Measurements from ENCODE around the gene FSD1. TPM values are rescaled to one million over a fixed set of nuclear protein-coding genes. Genes with fewer than 3 reads are reported as not detected.

The FSD1 gene
- 48.3 and 104 TPM in 2 replicates for total RNA-seq (ENCODE audit: low replicate concordance)

DNA sequence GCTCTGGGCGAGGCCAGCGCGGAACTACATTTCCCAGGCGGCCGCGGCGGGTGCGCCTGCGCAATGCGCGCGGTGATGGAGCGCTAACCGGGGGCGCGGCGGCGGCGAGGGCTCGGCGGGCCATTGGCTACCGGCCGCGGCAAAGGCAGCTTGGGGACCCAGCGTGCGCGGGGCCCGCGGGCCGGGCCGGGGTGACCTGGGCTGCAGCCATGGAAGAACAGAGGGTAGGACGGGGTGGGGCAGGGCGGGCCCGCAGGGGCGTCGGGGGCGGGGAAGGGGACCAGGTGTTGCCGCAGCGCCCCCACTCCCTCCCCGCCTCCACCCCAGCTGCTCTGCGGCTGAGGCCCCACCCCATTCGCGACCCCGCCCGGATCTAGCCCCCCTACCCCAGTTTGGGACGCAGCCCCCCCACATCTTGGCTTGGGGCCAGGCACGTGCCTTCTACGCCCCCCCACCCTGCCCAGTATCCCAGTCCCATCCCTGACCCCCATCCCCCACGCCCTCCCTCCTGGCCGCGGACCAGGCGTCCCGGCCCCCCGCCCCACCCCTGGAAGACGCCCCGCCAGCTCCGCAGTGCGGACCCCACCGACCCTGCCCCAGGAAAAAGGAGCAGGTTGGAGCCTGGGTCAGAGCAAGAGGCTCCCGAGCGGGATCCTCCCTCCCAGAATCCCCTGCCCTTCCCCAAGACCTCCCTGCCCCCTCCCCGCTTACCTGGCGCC, at the start of gene FSD1:
TSS of gene FSD1 (plus strand) at position 61 of the 719 bp plus-strand sequence. CDS start at position 210, 149 bp downstream.
- Mint-ChIP-seq H3K9me3 (no peaks in the 10 kb centered on the region), H3K27ac (no peak within 1 kb of the TSS), H3K4me1 (peaks cover 14% of the 10 kb centered on the region), H3K4me3 (peak within 1 kb of the TSS; percentile 85), H3K27me3 (ENCODE audit: insufficient read depth, low read depth) (peaks cover 2% of the 10 kb centered on the region), H3K36me3 (peaks cover 6% of the 10 kb centered on the region)
- Histone ChIP-seq H3K9ac (no peak within 1 kb of the TSS), H3K4me3 (peak within 1 kb of the TSS; percentile 67), H3F3A (ENCODE audit: low read depth) (peaks cover 13% of the 10 kb centered on the region), H3K27me3 (no peaks in the 10 kb centered on the region), H2AFZ (replicated peaks) (peak within 1 kb of the TSS; percentile 65), H3K4me2 (peak within 1 kb of the TSS; percentile 70), H3K36me3 (no peaks in the 10 kb centered on the region), H3K9me3 (ENCODE audit: low read depth) (no peaks in the 10 kb centered on the region), H3K4me1 (peaks cover 10% of the 10 kb centered on the region), H3K79me2 (ENCODE audit: low read depth) (peaks cover 6% of the 10 kb centered on the region), H3K27ac (no peak within 1 kb of the TSS), H4K20me1 (ENCODE audit: low read depth) (no peaks in the 10 kb centered on the region)
- DNase-seq (ENCODE audit: low spot score), result peak; percentile 92
- TF ChIP-seq, protein P1, sequence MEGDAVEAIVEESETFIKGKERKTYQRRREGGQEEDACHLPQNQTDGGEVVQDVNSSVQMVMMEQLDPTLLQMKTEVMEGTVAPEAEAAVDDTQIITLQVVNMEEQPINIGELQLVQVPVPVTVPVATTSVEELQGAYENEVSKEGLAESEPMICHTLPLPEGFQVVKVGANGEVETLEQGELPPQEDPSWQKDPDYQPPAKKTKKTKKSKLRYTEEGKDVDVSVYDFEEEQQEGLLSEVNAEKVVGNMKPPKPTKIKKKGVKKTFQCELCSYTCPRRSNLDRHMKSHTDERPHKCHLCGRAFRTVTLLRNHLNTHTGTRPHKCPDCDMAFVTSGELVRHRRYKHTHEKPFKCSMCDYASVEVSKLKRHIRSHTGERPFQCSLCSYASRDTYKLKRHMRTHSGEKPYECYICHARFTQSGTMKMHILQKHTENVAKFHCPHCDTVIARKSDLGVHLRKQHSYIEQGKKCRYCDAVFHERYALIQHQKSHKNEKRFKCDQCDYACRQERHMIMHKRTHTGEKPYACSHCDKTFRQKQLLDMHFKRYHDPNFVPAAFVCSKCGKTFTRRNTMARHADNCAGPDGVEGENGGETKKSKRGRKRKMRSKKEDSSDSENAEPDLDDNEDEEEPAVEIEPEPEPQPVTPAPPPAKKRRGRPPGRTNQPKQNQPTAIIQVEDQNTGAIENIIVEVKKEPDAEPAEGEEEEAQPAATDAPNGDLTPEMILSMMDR (IDR thresholded peaks at IDR 0.05), result no peak
- TF ChIP-seq EZH2phosphoT487 (IDR thresholded peaks at IDR 0.05) (no peak), EZH2 (IDR thresholded peaks at IDR 0.05) (no peak)

DNA sequence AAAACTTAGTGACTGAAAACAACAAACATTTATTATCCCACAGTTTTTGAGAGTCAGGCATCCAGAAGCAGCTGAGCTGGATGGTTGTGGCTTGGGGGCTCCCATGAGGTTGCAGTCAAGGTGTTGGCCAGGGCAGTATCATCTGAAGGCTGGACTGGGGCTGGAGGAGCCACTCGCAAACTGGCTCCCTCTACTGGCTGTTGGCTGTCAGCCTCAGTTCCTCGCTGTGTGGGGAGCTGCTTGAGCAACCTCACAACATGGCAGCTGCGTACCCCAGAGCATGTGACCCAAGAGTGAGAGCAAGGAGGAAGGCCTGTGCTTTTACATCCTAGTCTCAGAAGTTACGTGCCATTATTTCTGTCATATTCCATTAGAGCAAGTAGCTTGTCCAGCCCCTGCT, 47.8 kb upstream of the FSD1 start:
- Histone ChIP-seq H2AFZ (replicated peaks) (no peak overlapping the region), H3F3A (ENCODE audit: low read depth) (no peaks in the 10 kb centered on the region), H3K9me3 (ENCODE audit: low read depth) (no peaks in the 10 kb centered on the region), H3K4me3 (no peak overlapping the region), H3K27ac (no peak overlapping the region), H3K4me1 (no peaks in the 10 kb centered on the region), H3K79me2 (ENCODE audit: low read depth) (no peaks in the 10 kb centered on the region), H3K4me2 (no peak overlapping the region), H3K36me3 (peaks cover 6% of the 10 kb centered on the region), H3K9ac (no peak overlapping the region), H3K27me3 (no peaks in the 10 kb centered on the region), H4K20me1 (ENCODE audit: low read depth) (no peaks in the 10 kb centered on the region)
- H3K4me1 Mint-ChIP-seq, result no peaks in the 10 kb centered on the region
- H3K27ac Mint-ChIP-seq, result no peak overlapping the region
- H3K27me3 Mint-ChIP-seq (ENCODE audit: insufficient read depth, low read depth), result peaks cover 5% of the 10 kb centered on the region
- H3K4me3 Mint-ChIP-seq, result no peak overlapping the region
- TF ChIP-seq EZH2phosphoT487 (IDR thresholded peaks at IDR 0.05) (no peak), EZH2 (IDR thresholded peaks at IDR 0.05) (no peak)
- TF ChIP-seq, protein P1 (IDR thresholded peaks at IDR 0.05), result no peak
- DNase-seq (ENCODE audit: low spot score), result no peak
- H3K36me3 Mint-ChIP-seq, result peaks cover 36% of the 10 kb centered on the region
- H3K9me3 Mint-ChIP-seq, result peaks cover 10% of the 10 kb centered on the region

DNA sequence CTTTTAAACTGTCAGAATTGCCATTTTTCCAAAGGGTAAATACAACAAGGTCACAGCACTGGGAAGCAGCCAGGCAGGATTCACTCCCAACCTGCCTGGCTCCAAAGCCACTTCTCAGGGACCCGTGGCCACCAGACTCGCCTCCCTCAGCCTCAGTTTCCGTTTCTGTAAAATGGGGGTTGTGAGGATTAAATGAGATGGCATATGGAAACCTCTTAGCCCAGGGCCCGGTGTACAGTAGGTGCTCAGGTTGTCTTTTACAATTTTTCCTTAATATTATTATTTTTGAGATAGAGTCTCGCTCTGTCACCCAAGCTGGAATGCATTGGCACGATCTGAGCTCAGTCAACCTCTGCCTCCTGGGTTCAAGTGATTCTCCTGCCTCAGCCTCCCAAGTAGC, 47.4 kb upstream of the FSD1 start:
- Mint-ChIP-seq H3K27me3 (ENCODE audit: insufficient read depth, low read depth) (peaks cover 4% of the 10 kb centered on the region), H3K36me3 (peaks cover 34% of the 10 kb centered on the region), H3K4me3 (no peak overlapping the region), H3K9me3 (peaks cover 10% of the 10 kb centered on the region), H3K27ac (no peak overlapping the region), H3K4me1 (no peaks in the 10 kb centered on the region)
- TF ChIP-seq, protein P1 (IDR thresholded peaks at IDR 0.05), result no peak
- TF ChIP-seq EZH2 (IDR thresholded peaks at IDR 0.05), result no peak
- no peak for TF ChIP-seq EZH2phosphoT487 (IDR thresholded peaks at IDR 0.05)
- no peak for DNase-seq (ENCODE audit: low spot score)
- Histone ChIP-seq H3K9me3 (ENCODE audit: low read depth) (no peaks in the 10 kb centered on the region), H3K27ac (no peak overlapping the region), H3K4me2 (no peak overlapping the region), H4K20me1 (ENCODE audit: low read depth) (no peaks in the 10 kb centered on the region), H3K4me1 (no peaks in the 10 kb centered on the region), H2AFZ (replicated peaks) (no peak overlapping the region), H3K4me3 (no peak overlapping the region), H3K9ac (no peak overlapping the region), H3K27me3 (no peaks in the 10 kb centered on the region), H3F3A (ENCODE audit: low read depth) (no peaks in the 10 kb centered on the region), H3K36me3 (peaks cover 6% of the 10 kb centered on the region), H3K79me2 (ENCODE audit: low read depth) (no peaks in the 10 kb centered on the region)
